Epithelial cell of prostate (primary cell): ENCODE results near the gene MPP1.
"Not testable (repeated sequence)": the region's sequence is repeated elsewhere in the genome, so short reads cannot be mapped to it uniquely, and the experiment has no call there.

Experiments used
- DNase-seq: peaks from one replicate; pipeline ENCODE4 v3.0.0-alpha.2; 2011; ENCODE audit warnings: low read depth, low spot score
- H3K27ac ChIP-seq: fragments of 450-650 bp; 2 replicates; pipeline ENCODE4 v1.5.1; 2017; ENCODE audit warnings: mild to moderate bottlenecking

MPP1 gene

GRCh38 chrX:154804957-154805695 lies at the start of gene MPP1:
Gene MPP1 (minus strand): TSS chrX:154805485. CDS start chrX:154805373, 112 bp downstream.
- H3K27ac ChIP-seq = no peak within 1 kb of the TSS
- no peak for DNase-seq

GRCh38 chrX:154850957-154851611 lies 45.8 kb upstream of the MPP1 start:
- DNase-seq = no peak
- no peak overlapping the region for H3K27ac ChIP-seq

- H3K27ac ChIP-seq = no peak overlapping the region
- no peak for DNase-seq
Measured at GRCh38 chrX:154840856-154841255, 35.6 kb upstream of the MPP1 start.

GRCh38 chrX:154836163-154836562 lies 30.9 kb upstream of the MPP1 start:
- DNase-seq = no peak
- H3K27ac ChIP-seq = no peak overlapping the region

- H3K27ac ChIP-seq = no peak within 1 kb of the TSS
- no peak for DNase-seq
Measured at GRCh38 chrX:154834562-154834961, 29.3 kb upstream of the MPP1 start, which contains the start of gene SMIM9. Gene SMIM9 (minus strand): TSS chrX:154834662. CDS start chrX:154830856, 3,806 bp downstream.

- no peak overlapping the region for H3K27ac ChIP-seq
- DNase-seq = no peak
Measured at GRCh38 chrX:154833746-154834274, 28.5 kb upstream of the MPP1 start.

GRCh38 chrX:154829926-154830442 lies 24.7 kb upstream of the MPP1 start:
- H3K27ac ChIP-seq = no peak overlapping the region
- DNase-seq = no peak

- no peak for DNase-seq
- H3K27ac ChIP-seq = no peak overlapping the region
Measured at GRCh38 chrX:154829134-154829533, 23.8 kb upstream of the MPP1 start.

- no peak overlapping the region for H3K27ac ChIP-seq
- DNase-seq = no peak
Measured at GRCh38 chrX:154828016-154828408, 22.7 kb upstream of the MPP1 start.

- no peak for DNase-seq
- H3K27ac ChIP-seq = no peak overlapping the region
Measured at GRCh38 chrX:154827194-154828015, 22.1 kb upstream of the MPP1 start.

GRCh38 chrX:154825586-154825985 lies 20.3 kb upstream of the MPP1 start:
- H3K27ac ChIP-seq, DNase-seq: not testable (repeated sequence)

- no peak overlapping the region for H3K27ac ChIP-seq
- no peak for DNase-seq
Measured at GRCh38 chrX:154824638-154825037, 19.4 kb upstream of the MPP1 start.

- H3K27ac ChIP-seq = no peak overlapping the region
- no peak for DNase-seq
Measured at GRCh38 chrX:154822029-154822428, 16.7 kb upstream of the MPP1 start.

GRCh38 chrX:154821523-154821922 lies 16.2 kb upstream of the MPP1 start:
- H3K27ac ChIP-seq = no peak overlapping the region
- no peak for DNase-seq

- no peak for DNase-seq
- no peak overlapping the region for H3K27ac ChIP-seq
Measured at GRCh38 chrX:154819771-154820341, 14.6 kb upstream of the MPP1 start.

- H3K27ac ChIP-seq = no peak overlapping the region
- no peak for DNase-seq
Measured at GRCh38 chrX:154818916-154819770, 13.9 kb upstream of the MPP1 start.

GRCh38 chrX:154817048-154817618 lies 11.8 kb upstream of the MPP1 start:
- DNase-seq, H3K27ac ChIP-seq: not testable (repeated sequence)

- not testable (repeated sequence) for DNase-seq, H3K27ac ChIP-seq
Measured at GRCh38 chrX:154816326-154816898, 11.1 kb upstream of the MPP1 start.
